HepG2 (cell line): ENCODE measurements around the gene ITGA6. TPM values are rescaled to one million over a fixed set of nuclear protein-coding genes. Genes with fewer than 3 reads are reported as not detected.

ENCODE experiments used
- EHMT2 ChIP-seq: fragments of 200-600 bp; sonication (generic); IDR thresholded peaks from 2 replicates; pipeline ENCODE4 v1.7.0; 2017; ENCODE audit warnings: antibody characterized with exemption, low read depth, low read length, borderline replicate concordance
- HNRNPK ChIP-seq: fragments of 200-400 bp; formaldehyde crosslinking; IDR thresholded peaks from 2 replicates; pipeline ENCODE4 v1.6.1; 2018; ENCODE audit warnings: low read length, low read depth, moderate library complexity, mild to moderate bottlenecking; ENCODE audit not compliant: poor library complexity, severe bottlenecking
- IKZF1 ChIP-seq: fragments of 450-650 bp; IDR thresholded peaks from 2 replicates; pipeline ENCODE4 v1.7.1; 2016
- MNT ChIP-seq: fragments of 450-650 bp; IDR thresholded peaks from 2 replicates; pipeline ENCODE4 v1.6.1; 2016
- MYC ChIP-seq: sonication (generic); formaldehyde crosslinking; IDR thresholded peaks from 2 replicates; pipeline ENCODE4 v1.9.0; 2021; ENCODE audit warnings: missing genetic modification reagents, borderline replicate concordance
- NFE2 ChIP-seq: sonication (generic); formaldehyde crosslinking; IDR thresholded peaks from 2 replicates; pipeline ENCODE4 v1.4.0; 2020; ENCODE audit warnings: missing genetic modification reagents
- NPAS2 ChIP-seq: sonication (generic); formaldehyde crosslinking; IDR thresholded peaks from 2 replicates; pipeline ENCODE4 v1.8.0; 2022; ENCODE audit warnings: mild to moderate bottlenecking, missing genetic modification reagents, borderline replicate concordance
- PCBP2 ChIP-seq: fragments of 200-400 bp; formaldehyde crosslinking; optimal IDR thresholded peaks from 2 replicates; pipeline ENCODE3; 2018; ENCODE audit warnings: low read length, low read depth; ENCODE audit not compliant: poor library complexity, severe bottlenecking
- REL ChIP-seq: sonication (generic); formaldehyde crosslinking; conservative IDR thresholded peaks from 2 replicates; pipeline ENCODE4 v1.8.0; 2022; ENCODE audit warnings: mild to moderate bottlenecking, missing genetic modification reagents, moderate library complexity
- RORA ChIP-seq: sonication (generic); formaldehyde crosslinking; IDR thresholded peaks from 2 replicates; pipeline ENCODE4 v1.5.0; 2020; ENCODE audit warnings: mild to moderate bottlenecking, missing genetic modification reagents, moderate library complexity
- SIN3A ChIP-seq: IDR thresholded peaks from 2 replicates; pipeline ENCODE4 v1.6.1; 2011; ENCODE audit warnings: low read depth, mild to moderate bottlenecking, control low read depth, low read length, borderline replicate concordance
- SKI ChIP-seq: fragments of 450-650 bp; IDR thresholded peaks from one replicate; pipeline ENCODE4 v1.6.1; 2018; ENCODE audit warnings: mild to moderate bottlenecking; ENCODE audit not compliant: partially characterized antibody
- SNRNP70 ChIP-seq: fragments of 200-400 bp; formaldehyde crosslinking; IDR thresholded peaks from 2 replicates; pipeline ENCODE4 v1.6.1; 2017; ENCODE audit warnings: mild to moderate bottlenecking, low read depth, low read length, moderate library complexity
- TEAD3 ChIP-seq: optimal IDR thresholded peaks from 2 replicates; pipeline ENCODE3; 2016; ENCODE audit warnings: borderline replicate concordance
- YY1 ChIP-seq: IDR thresholded peaks from 2 replicates; pipeline ENCODE4 v1.6.1; 2011; ENCODE audit warnings: low read length, low read depth, moderate library complexity, mild to moderate bottlenecking; ENCODE audit not compliant: insufficient read depth, insufficient replicate concordance
- ZFP62 ChIP-seq: sonication (generic); formaldehyde crosslinking; IDR thresholded peaks from 2 replicates; pipeline ENCODE4 v1.4.0; 2020; ENCODE audit warnings: missing genetic modification reagents
- ZNF234 ChIP-seq: sonication (generic); formaldehyde crosslinking; conservative IDR thresholded peaks from 2 replicates; pipeline ENCODE4 v1.5.1; 2020; ENCODE audit warnings: mild to moderate bottlenecking, missing genetic modification reagents
- ZNF24 ChIP-seq: fragments of 450-650 bp; IDR thresholded peaks from 2 replicates; pipeline ENCODE4 v1.6.1; 2017; ENCODE audit warnings: antibody characterized with exemption, mild to moderate bottlenecking
- ZNF432 ChIP-seq: sonication (generic); formaldehyde crosslinking; IDR thresholded peaks from 2 replicates; pipeline ENCODE4 v1.5.0; 2020; ENCODE audit warnings: missing genetic modification reagents, mild to moderate bottlenecking, borderline replicate concordance
- polyA plus RNA-seq, 8 experiments: library from polyadenylated mRNA; depleted of rRNA in 3 of 8; stranded (reverse) in 7 of 8; unstranded in 1 of 8; fragments of >200 nt; fragmentation: Illumina TruSeq in 4 of 8; extraction: Trizol in 4 of 8; gene quantifications; 2 replicates each; pipeline versions ENCODE4 v1.2.1 to v1.2.3, GENCODE V29; 2011 to 2016; ENCODE audit warnings: low read depth in 4 of 8, missing spikeins in 1 of 8, mixed read lengths in 1 of 8; ENCODE audit not compliant: insufficient read depth in 1 of 8
- total RNA-seq, 5 experiments: library from RNA; depleted of rRNA; stranded (reverse); fragments of >200 nt; fragmentation: Illumina TruSeq; extraction: Trizol; gene quantifications; 2 replicates each; pipeline ENCODE4 v1.2.3, GENCODE V29; 2016; ENCODE audit warnings: low read depth in 1 of 5
- TF ChIP-seq, protein P1 (sequence below): sonication (generic); formaldehyde crosslinking; IDR thresholded peaks from 2 replicates; pipeline ENCODE4 v1.4.0; 2020; ENCODE audit warnings: missing genetic modification reagents, borderline replicate concordance
- TF ChIP-seq, protein P2 (sequence below): IDR thresholded peaks from 2 replicates; pipeline ENCODE4 v1.6.1; 2016; ENCODE audit warnings: missing genetic modification reagents, missing compliant biosample characterization
- TF ChIP-seq, protein P3 (sequence below): sonication (generic); formaldehyde crosslinking; IDR thresholded peaks from 2 replicates; pipeline ENCODE4 v1.4.0; 2020; ENCODE audit warnings: mild to moderate bottlenecking, missing genetic modification reagents

The ITGA6 gene
- total and polyA plus RNA-seq, 2 of the 13 experiments (the other 11 are each of a cell fraction or from before 2014, with no cell fraction given), result 24.0 to 92.5 TPM

GRCh38 chr2:172427990-172428831 is 825 bp downstream of the ITGA6 start (continued):
- TF ChIP-seq MNT (no peak), SIN3A (peak; percentile 64; the same call in 1 of the 2 replicates), NPAS2 (CRISPR knock-in tag) (no peak), ZNF24 (no peak), TEAD3 (no peak), RORA (CRISPR knock-in tag) (peak; percentile 49; the same call in 1 of the 2 replicates), MYC (CRISPR knock-in tag) (peak; percentile 65), IKZF1 (no peak), ZNF432 (CRISPR knock-in tag) (no peak), REL (no peak), ZNF234 (CRISPR knock-in tag) (no peak), SNRNP70 (no peak), YY1 (peak; percentile 87), HNRNPK (no peak), SKI (no peak), PCBP2 (no peak), NFE2 (CRISPR knock-in tag) (no peak), EHMT2 (no peak), ZFP62 (CRISPR knock-in tag) (no peak)
- TF ChIP-seq, protein P1, sequence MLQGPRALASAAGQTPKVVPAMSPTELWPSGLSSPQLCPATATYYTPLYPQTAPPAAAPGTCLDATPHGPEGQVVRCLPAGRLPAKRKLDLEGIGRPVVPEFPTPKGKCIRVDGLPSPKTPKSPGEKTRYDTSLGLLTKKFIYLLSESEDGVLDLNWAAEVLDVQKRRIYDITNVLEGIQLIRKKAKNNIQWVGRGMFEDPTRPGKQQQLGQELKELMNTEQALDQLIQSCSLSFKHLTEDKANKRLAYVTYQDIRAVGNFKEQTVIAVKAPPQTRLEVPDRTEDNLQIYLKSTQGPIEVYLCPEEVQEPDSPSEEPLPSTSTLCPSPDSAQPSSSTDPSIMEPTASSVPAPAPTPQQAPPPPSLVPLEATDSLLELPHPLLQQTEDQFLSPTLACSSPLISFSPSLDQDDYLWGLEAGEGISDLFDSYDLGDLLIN (CRISPR knock-in tag), result no peak
- TF ChIP-seq, protein P2, sequence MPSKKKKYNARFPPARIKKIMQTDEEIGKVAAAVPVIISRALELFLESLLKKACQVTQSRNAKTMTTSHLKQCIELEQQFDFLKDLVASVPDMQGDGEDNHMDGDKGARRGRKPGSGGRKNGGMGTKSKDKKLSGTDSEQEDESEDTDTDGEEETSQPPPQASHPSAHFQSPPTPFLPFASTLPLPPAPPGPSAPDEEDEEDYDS (CRISPR knock-in tag), result no peak
- TF ChIP-seq, protein P3, sequence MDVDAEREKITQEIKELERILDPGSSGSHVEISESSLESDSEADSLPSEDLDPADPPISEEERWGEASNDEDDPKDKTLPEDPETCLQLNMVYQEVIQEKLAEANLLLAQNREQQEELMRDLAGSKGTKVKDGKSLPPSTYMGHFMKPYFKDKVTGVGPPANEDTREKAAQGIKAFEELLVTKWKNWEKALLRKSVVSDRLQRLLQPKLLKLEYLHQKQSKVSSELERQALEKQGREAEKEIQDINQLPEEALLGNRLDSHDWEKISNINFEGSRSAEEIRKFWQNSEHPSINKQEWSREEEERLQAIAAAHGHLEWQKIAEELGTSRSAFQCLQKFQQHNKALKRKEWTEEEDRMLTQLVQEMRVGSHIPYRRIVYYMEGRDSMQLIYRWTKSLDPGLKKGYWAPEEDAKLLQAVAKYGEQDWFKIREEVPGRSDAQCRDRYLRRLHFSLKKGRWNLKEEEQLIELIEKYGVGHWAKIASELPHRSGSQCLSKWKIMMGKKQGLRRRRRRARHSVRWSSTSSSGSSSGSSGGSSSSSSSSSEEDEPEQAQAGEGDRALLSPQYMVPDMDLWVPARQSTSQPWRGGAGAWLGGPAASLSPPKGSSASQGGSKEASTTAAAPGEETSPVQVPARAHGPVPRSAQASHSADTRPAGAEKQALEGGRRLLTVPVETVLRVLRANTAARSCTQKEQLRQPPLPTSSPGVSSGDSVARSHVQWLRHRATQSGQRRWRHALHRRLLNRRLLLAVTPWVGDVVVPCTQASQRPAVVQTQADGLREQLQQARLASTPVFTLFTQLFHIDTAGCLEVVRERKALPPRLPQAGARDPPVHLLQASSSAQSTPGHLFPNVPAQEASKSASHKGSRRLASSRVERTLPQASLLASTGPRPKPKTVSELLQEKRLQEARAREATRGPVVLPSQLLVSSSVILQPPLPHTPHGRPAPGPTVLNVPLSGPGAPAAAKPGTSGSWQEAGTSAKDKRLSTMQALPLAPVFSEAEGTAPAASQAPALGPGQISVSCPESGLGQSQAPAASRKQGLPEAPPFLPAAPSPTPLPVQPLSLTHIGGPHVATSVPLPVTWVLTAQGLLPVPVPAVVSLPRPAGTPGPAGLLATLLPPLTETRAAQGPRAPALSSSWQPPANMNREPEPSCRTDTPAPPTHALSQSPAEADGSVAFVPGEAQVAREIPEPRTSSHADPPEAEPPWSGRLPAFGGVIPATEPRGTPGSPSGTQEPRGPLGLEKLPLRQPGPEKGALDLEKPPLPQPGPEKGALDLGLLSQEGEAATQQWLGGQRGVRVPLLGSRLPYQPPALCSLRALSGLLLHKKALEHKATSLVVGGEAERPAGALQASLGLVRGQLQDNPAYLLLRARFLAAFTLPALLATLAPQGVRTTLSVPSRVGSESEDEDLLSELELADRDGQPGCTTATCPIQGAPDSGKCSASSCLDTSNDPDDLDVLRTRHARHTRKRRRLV (CRISPR knock-in tag), result no peak; the same call in 1 of the 2 replicates
